Keratinocyte (primary cell): ENCODE measurements around the gene CSRNP2. TPM values are rescaled to one million over a fixed set of nuclear protein-coding genes. Genes with fewer than 3 reads are reported as not detected.
A peak's percentile ranks its signal among the peaks of the same experiment; 100 is the strongest.

Experiments
- DNase-seq: peaks from one replicate; pipeline ENCODE4 v3.0.0-alpha.2; 2011; ENCODE audit warnings: low read depth, missing footprints, low spot score
- FAIRE-seq: peaks from 2 replicates; lab custom pipeline; 2011; peaks lifted over from hg19 to GRCh38; lab: Jason Lieb, UNC
- H2AFZ ChIP-seq: 2 replicates; pipeline ENCODE4 v1.6.0; 2012; ENCODE audit warnings: low read length, control low read depth, inconsistent platforms; ENCODE audit not compliant: control insufficient read depth
- H3K27ac ChIP-seq: 2 replicates; pipeline ENCODE4 v1.5.1; 2011; ENCODE audit warnings: low read length; ENCODE audit not compliant: control insufficient read depth, insufficient read depth
- H3K27me3 ChIP-seq: 3 replicates; pipeline ENCODE4 v1.6.0; 2011; ENCODE audit warnings: low read length; ENCODE audit not compliant: control insufficient read depth, insufficient read depth; ENCODE audit errors: extremely low read depth
- H3K36me3 ChIP-seq, 2 experiments: 2 replicates in 1 of 2; 3 replicates in 1 of 2; pipeline ENCODE4 v1.5.1; 2011; ENCODE audit warnings: low read length in 2 of 2, mild to moderate bottlenecking in 1 of 2; ENCODE audit not compliant: control insufficient read depth in 2 of 2, insufficient read depth in 2 of 2; ENCODE audit errors: extremely low read depth in 1 of 2
- H3K4me1 ChIP-seq: 3 replicates; pipeline ENCODE4 v1.5.1; 2011; ENCODE audit warnings: low read length; ENCODE audit not compliant: control insufficient read depth, insufficient read depth; ENCODE audit errors: extremely low read depth
- H3K4me2 ChIP-seq: 3 replicates; pipeline ENCODE4 v1.6.0; 2011; ENCODE audit warnings: low read depth, low read length; ENCODE audit not compliant: control insufficient read depth, insufficient read depth; ENCODE audit errors: extremely low read depth
- H3K4me3 ChIP-seq, 3 experiments: fragments of 200-600 bp in 1 of 3; sonication (generic) in 1 of 3; 2 replicates in 2 of 3; 3 replicates in 1 of 3; pipeline ENCODE4 v1.5.1; 2011 to 2016; ENCODE audit warnings: low read length in 3 of 3, mild to moderate bottlenecking in 3 of 3, control low read depth in 2 of 3, inconsistent platforms in 1 of 3, low read depth in 1 of 3, mixed read lengths in 1 of 3, mixed run types in 1 of 3, moderate library complexity in 1 of 3; ENCODE audit not compliant: control insufficient read depth in 2 of 3, insufficient read depth in 2 of 3; ENCODE audit errors: extremely low read depth in 1 of 3
- H3K79me2 ChIP-seq: 2 replicates; pipeline ENCODE4 v1.6.0; 2012; ENCODE audit warnings: low read length; ENCODE audit not compliant: control insufficient read depth, insufficient read depth
- H3K9ac ChIP-seq: 3 replicates; pipeline ENCODE4 v1.6.0; 2011; ENCODE audit warnings: low read length; ENCODE audit not compliant: control insufficient read depth, insufficient read depth; ENCODE audit errors: extremely low read depth
- H3K9me1 ChIP-seq: 3 replicates; pipeline ENCODE4 v1.6.0; 2011; ENCODE audit warnings: low read length; ENCODE audit not compliant: control insufficient read depth, insufficient read depth; ENCODE audit errors: extremely low read depth
- H3K9me3 ChIP-seq: 2 replicates; pipeline ENCODE4 v1.5.1; 2012; ENCODE audit warnings: low read depth, low read length; ENCODE audit not compliant: control insufficient read depth
- H4K20me1 ChIP-seq: 3 replicates; pipeline ENCODE4 v1.6.0; 2011; ENCODE audit warnings: low read length; ENCODE audit not compliant: control insufficient read depth, insufficient read depth; ENCODE audit errors: extremely low read depth
- CTCF ChIP-seq, 3 experiments: IDR thresholded peaks in 1 of 3; conservative IDR thresholded peaks in 1 of 3; optimal IDR thresholded peaks in 1 of 3; 2 replicates in 2 of 3; 3 replicates in 1 of 3; pipeline versions ENCODE3 to v1.5.1; 2011; ENCODE audit warnings: low read length in 3 of 3, mild to moderate bottlenecking in 3 of 3, moderate library complexity in 2 of 3, control low read depth in 1 of 3, inconsistent platforms in 1 of 3; ENCODE audit not compliant: insufficient read depth in 2 of 3; ENCODE audit errors: extremely low read depth in 1 of 3
- EZH2 ChIP-seq: IDR thresholded peaks from one replicate; pipeline ENCODE4 v1.6.1; 2012; ENCODE audit warnings: inconsistent platforms, mild to moderate bottlenecking, low read length, moderate library complexity
- dilution Hi-C: fragments of 300-500 bp; cut with MboI; formaldehyde crosslinking; loops from one replicate; pipeline ENCODE4 v1.7.0; 2020; ENCODE audit warnings: low sequenced_read_pairs; ENCODE audit not compliant: extremely low pct_ligation_motif_present
- polyA plus RNA-seq, 5 experiments: library from polyadenylated mRNA; depleted of rRNA in 3 of 5; stranded (reverse) in 3 of 5; stranded (forward) in 1 of 5; unstranded in 1 of 5; fragments of >200 nt; gene quantifications; 1 replicate in 1 of 5; 2 replicates in 3 of 5; 3 replicates in 1 of 5; pipeline versions ENCODE4 v1.2.1 to v1.2.3, GENCODE V29; 2011 to 2012; ENCODE audit warnings: missing spikeins in 2 of 5, low read depth in 1 of 5, low replicate concordance in 1 of 5

The CSRNP2 gene
- polyA plus RNA-seq, 1 donor (not counting 4 experiments of a cell fraction or from before 2014, with no cell fraction given): 18.4 TPM

DNA sequence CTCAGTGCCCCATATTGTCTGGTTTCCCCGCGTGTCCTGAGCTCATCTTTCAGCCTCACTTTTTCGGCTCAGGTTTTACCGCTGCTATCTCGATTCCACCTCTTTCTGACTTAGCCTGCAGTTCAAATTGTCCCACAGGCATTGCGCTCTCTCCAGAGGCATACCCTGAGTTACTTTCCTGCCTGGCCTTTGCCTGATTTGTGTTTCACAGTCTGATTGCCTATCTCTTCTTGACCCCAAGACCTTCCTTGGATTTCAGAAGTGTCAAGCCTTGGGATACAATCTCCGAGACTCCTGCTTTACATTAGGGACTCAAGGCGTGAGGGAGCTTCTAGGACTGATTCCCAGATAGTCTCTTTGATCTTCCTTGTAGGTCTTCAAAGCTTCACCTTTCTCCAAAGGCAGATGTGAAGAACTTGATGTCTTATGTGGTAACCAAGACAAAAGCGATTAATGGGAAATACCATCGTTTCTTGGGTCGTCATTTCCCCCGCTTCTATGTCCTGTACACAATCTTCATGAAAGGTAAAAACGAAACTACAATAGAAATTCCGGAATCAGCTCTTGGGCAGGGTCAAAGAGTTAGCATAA, 34.6 kb downstream of the CSRNP2 start:
- H4K20me1 ChIP-seq: no peaks in the 10 kb centered on the region
- DNase-seq (no peak), FAIRE-seq (no peak)
- H3K9me1 ChIP-seq: no peaks in the 10 kb centered on the region
- H2AFZ ChIP-seq: peak overlapping the region; percentile 81
- dilution Hi-C loops: no loop called here
- peak overlapping the region; percentile 76 to 96 (median 79) for H3K4me3 ChIP-seq
- H3K4me1 ChIP-seq: peaks cover 19% of the 10 kb centered on the region
- H3K79me2 ChIP-seq: peaks cover 18% of the 10 kb centered on the region
- H3K4me2 ChIP-seq: peak overlapping the region; percentile 100
- H3K27ac ChIP-seq: peak overlapping the region; percentile 77
- peak overlapping the region; percentile 75 for H3K9ac ChIP-seq
- no peaks in the 10 kb centered on the region for H3K9me3 ChIP-seq
- TF ChIP-seq CTCF (optimal IDR thresholded peaks at IDR 0.05 in 1 of 3, IDR thresholded peaks at IDR 0.05 in 1 of 3, conservative IDR thresholded peaks at IDR 0.05 in 1 of 3; ENCODE audit: extremely low read depth in 1 of 3, insufficient read depth in 2 of 3, low read length in 3 of 3): no peak
- H3K36me3 ChIP-seq: peaks cover 0 to 9% of the 10 kb centered on the region in 2 experiments
- H3K27me3 ChIP-seq: no peaks in the 10 kb centered on the region

DNA sequence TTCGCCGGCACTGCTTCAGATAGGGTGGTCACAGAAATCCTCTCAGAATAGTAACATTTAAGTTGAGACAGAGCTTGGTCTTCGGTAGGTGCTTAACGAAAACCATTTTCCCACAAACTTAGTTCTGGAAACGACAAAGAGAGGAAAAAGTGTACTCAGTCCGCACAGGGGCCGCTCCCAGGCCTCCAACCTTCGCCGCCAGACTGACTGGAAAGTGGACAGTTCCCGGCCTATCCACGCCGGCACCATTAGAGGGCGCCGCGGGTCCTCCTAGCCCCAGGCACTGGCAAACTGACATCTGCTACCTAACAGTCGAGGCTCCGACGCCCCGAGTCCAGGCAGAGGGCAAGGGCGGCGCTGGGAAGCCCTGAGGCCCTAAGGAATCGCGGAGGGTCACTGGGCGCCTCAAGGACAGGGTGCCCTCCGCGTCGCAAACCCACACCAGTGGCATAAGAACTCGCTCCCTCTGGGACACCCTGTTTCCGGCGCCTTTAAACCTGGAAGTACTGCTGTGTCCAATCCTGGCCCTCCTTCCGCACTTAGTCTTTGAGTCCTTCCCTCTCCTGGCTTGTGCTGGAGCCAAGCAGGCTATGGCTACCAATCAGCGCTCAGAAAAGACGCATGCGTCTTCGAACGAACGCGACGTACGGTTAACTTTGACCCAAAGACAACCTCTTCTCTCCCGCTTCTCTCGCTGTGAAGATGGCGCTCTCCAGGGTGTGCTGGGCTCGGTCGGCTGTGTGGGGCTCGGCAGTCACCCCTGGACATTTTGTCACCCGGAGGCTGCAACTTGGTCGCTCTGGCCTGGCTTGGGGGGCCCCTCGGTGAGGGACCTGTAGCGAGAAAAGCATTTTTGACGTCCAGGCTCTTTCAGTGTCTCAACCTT, 35.5 kb downstream of the CSRNP2 start, which contains the start of gene LETMD1:
Gene LETMD1, plus strand, starts transcription at position 673 of the 886 bp plus-strand sequence. Its CDS starts 30 bp downstream, at position 703.
- H3K27me3 ChIP-seq: no peaks in the 10 kb centered on the region
- TF ChIP-seq CTCF (optimal IDR thresholded peaks at IDR 0.05 in 1 of 3, IDR thresholded peaks at IDR 0.05 in 1 of 3, conservative IDR thresholded peaks at IDR 0.05 in 1 of 3; ENCODE audit: extremely low read depth in 1 of 3, insufficient read depth in 2 of 3, low read length in 3 of 3): peak; percentile 88 to 92 (median 92)
- TF ChIP-seq EZH2: no peak
- dilution Hi-C loops: no loop called here

More for the DNA sequence above, 35.5 kb downstream of the CSRNP2 start, which contains the start of gene LETMD1:
- H4K20me1 ChIP-seq: no peaks in the 10 kb centered on the region
- no peaks in the 10 kb centered on the region for H3K9me1 ChIP-seq
- H3K79me2 ChIP-seq: peaks cover 18% of the 10 kb centered on the region
- H3K4me3 ChIP-seq: peak within 1 kb of the TSS; percentile 76 to 96 (median 79)
- peak within 1 kb of the TSS; percentile 100 for H3K4me2 ChIP-seq
- peak within 1 kb of the TSS; percentile 77 for H3K27ac ChIP-seq
- peak within 1 kb of the TSS; percentile 94 for H2AFZ ChIP-seq
- peaks cover 19% of the 10 kb centered on the region for H3K4me1 ChIP-seq
- H3K9ac ChIP-seq: peak within 1 kb of the TSS; percentile 75
- no peaks in the 10 kb centered on the region for H3K9me3 ChIP-seq
- peaks cover 0 to 6% of the 10 kb centered on the region in 2 experiments for H3K36me3 ChIP-seq
- FAIRE-seq (peak; percentile 94), DNase-seq (peak; percentile 85)
